Erythroblast (primary cell): ENCODE measurements around the gene GLDC.

Experiments used
- GATA1 ChIP-seq: IDR thresholded peaks from 2 replicates; pipeline ENCODE4 v1.6.1; 2011; ENCODE audit warnings: low read depth, mild to moderate bottlenecking, control low read depth, low read length, moderate library complexity
- POLR2A ChIP-seq: IDR thresholded peaks from 2 replicates; pipeline ENCODE4 v1.6.1; 2011; ENCODE audit warnings: mild to moderate bottlenecking, low read length

- no peak for TF ChIP-seq POLR2A
- no peak for TF ChIP-seq GATA1
Observed at GRCh38 chr9:6566409-6567139, 79.0 kb downstream of the GLDC start.
